Body of pancreas (tissue), 4 donors: Measurements from ENCODE around the gene LCN12.

Experiments used
- POLR2A ChIP-seq, 3 donors: fragments of 450-650 bp; IDR thresholded peaks; one replicate each; pipeline ENCODE4 v1.6.1; 2016; ENCODE audit warnings: antibody characterized with exemption in 3 of 3, mild to moderate bottlenecking in 2 of 3
- TF ChIP-seq, protein P1 (sequence below), 7 experiments: fragments of 450-650 bp in 4 of 7; fragments of 200-600 bp in 3 of 7; sonication (generic) in 3 of 7; IDR thresholded peaks; one replicate each; pipeline ENCODE4 v1.5.1; 2016 to 2019; ENCODE audit warnings: antibody characterized with exemption in 7 of 7

DNA sequence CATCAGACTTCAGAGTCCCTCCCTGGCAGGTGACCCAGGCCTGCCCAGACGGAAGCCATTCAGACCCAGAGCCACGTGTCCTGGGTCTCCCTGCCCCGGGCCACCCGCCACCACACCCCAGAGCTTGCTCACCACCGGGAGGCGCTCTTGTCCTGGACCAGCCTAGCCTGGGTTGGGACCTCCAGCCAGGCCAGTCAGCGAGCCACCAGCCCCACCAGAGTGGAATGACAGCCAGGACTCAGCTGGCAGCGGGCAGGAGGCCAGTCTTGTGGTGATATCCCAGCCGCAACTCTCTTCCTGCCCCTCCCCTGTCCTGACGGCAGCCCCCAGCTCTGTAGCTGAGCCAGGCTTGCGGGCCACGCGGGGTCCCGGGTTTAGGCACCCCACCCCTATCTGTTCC, 23.6 kb downstream of the LCN12 start:
- TF ChIP-seq, protein P1, sequence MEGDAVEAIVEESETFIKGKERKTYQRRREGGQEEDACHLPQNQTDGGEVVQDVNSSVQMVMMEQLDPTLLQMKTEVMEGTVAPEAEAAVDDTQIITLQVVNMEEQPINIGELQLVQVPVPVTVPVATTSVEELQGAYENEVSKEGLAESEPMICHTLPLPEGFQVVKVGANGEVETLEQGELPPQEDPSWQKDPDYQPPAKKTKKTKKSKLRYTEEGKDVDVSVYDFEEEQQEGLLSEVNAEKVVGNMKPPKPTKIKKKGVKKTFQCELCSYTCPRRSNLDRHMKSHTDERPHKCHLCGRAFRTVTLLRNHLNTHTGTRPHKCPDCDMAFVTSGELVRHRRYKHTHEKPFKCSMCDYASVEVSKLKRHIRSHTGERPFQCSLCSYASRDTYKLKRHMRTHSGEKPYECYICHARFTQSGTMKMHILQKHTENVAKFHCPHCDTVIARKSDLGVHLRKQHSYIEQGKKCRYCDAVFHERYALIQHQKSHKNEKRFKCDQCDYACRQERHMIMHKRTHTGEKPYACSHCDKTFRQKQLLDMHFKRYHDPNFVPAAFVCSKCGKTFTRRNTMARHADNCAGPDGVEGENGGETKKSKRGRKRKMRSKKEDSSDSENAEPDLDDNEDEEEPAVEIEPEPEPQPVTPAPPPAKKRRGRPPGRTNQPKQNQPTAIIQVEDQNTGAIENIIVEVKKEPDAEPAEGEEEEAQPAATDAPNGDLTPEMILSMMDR (IDR thresholded peaks at IDR 0.05): no peak
- no peak for TF ChIP-seq POLR2A (IDR thresholded peaks at IDR 0.05)
